ENCODE results near the gene DDAH1. TPM values are rescaled to one million over a fixed set of nuclear protein-coding genes. Genes with fewer than 3 reads are reported as not detected.

Gene DDAH1
- total and polyA plus RNA-seq, 2 experiments from 2014 or later, result 29.4 to 41.7 TPM

GRCh38 chr1:85409516-85409915, 55.4 kb downstream of the DDAH1 start:
- no peak for ATAC-seq
- no peaks in the 10 kb centered on the region for H3F3A ChIP-seq (replicated peaks; ENCODE audit: low read depth)
- H3K36me3 ChIP-seq (ENCODE audit: insufficient read depth), result no peaks in the 10 kb centered on the region
- H3K4me3 ChIP-seq, result no peak overlapping the region
- no peaks in the 10 kb centered on the region for H3K36me3 Mint-ChIP-seq (ENCODE audit: low read depth)
- H3K4me1 Mint-ChIP-seq, result peaks cover 42% of the 10 kb centered on the region
- H2AFZ ChIP-seq, result no peak overlapping the region
- no peaks in the 10 kb centered on the region for H3K27me3 ChIP-seq (ENCODE audit: insufficient read depth)
- no peak overlapping the region for H3K4me2 ChIP-seq
- H3K27me3 Mint-ChIP-seq (ENCODE audit: insufficient read depth, low read depth, poor library complexity), result no peaks in the 10 kb centered on the region
- H4K20me1 ChIP-seq (replicated peaks; ENCODE audit: insufficient read depth), result no peaks in the 10 kb centered on the region
- TF ChIP-seq ZNF114 (CRISPR knock-in tag; IDR thresholded peaks at IDR 0.05), result no peak
- no peak for TF ChIP-seq ZNF462 (CRISPR knock-in tag; IDR thresholded peaks at IDR 0.05)
- TF ChIP-seq ZNF331 (CRISPR knock-in tag; IDR thresholded peaks at IDR 0.05; ENCODE audit: low read depth), result no peak
- no peak for TF ChIP-seq NANOG (IDR thresholded peaks at IDR 0.05; ENCODE audit: borderline replicate concordance)
- no peak for TF ChIP-seq EZH2 (IDR thresholded peaks at IDR 0.05; ENCODE audit: low read depth, unreplicated experiment)
- no peak for TF ChIP-seq CREB1 (CRISPR knock-in tag; IDR thresholded peaks at IDR 0.05; ENCODE audit: low read depth)
- TF ChIP-seq ETS1 (IDR thresholded peaks at IDR 0.05), result no peak
- no peak for TF ChIP-seq POLR2AphosphoS5 (IDR thresholded peaks at IDR 0.05; ENCODE audit: low read depth)
- TF ChIP-seq STAT1 (IDR thresholded peaks at IDR 0.05; ENCODE audit: unreplicated experiment), result no peak
- TF ChIP-seq, protein P1, sequence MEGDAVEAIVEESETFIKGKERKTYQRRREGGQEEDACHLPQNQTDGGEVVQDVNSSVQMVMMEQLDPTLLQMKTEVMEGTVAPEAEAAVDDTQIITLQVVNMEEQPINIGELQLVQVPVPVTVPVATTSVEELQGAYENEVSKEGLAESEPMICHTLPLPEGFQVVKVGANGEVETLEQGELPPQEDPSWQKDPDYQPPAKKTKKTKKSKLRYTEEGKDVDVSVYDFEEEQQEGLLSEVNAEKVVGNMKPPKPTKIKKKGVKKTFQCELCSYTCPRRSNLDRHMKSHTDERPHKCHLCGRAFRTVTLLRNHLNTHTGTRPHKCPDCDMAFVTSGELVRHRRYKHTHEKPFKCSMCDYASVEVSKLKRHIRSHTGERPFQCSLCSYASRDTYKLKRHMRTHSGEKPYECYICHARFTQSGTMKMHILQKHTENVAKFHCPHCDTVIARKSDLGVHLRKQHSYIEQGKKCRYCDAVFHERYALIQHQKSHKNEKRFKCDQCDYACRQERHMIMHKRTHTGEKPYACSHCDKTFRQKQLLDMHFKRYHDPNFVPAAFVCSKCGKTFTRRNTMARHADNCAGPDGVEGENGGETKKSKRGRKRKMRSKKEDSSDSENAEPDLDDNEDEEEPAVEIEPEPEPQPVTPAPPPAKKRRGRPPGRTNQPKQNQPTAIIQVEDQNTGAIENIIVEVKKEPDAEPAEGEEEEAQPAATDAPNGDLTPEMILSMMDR (conservative IDR thresholded peaks at IDR 0.05; ENCODE audit: low read depth in 2 of 2), result no peak
- TF ChIP-seq EZH2phosphoT487 (IDR thresholded peaks at IDR 0.05; ENCODE audit: unreplicated experiment), result no peak
- TF ChIP-seq JUNB (IDR thresholded peaks at IDR 0.05; ENCODE audit: unreplicated experiment), result no peak
- TF ChIP-seq REST (IDR thresholded peaks at IDR 0.05; ENCODE audit: unreplicated experiment), result no peak
- H3K27ac Mint-ChIP-seq, result no peak overlapping the region
- H3K9me3 Mint-ChIP-seq, result no peaks in the 10 kb centered on the region
- H3K4me3 Mint-ChIP-seq, result no peak overlapping the region
- peaks cover 6% of the 10 kb centered on the region; the same call in 1 of the 2 replicates for H3K9me2 ChIP-seq (ENCODE audit: insufficient read depth)
- no peak for DNase-seq (ENCODE audit: low spot score)
- no peak overlapping the region for H3K27ac ChIP-seq (ENCODE audit: low read depth)
- H3K79me2 ChIP-seq (replicated peaks; ENCODE audit: insufficient read depth), result no peaks in the 10 kb centered on the region
- peaks cover 26% of the 10 kb centered on the region; the same call in 1 of the 2 replicates for H3K4me1 ChIP-seq (ENCODE audit: insufficient read depth)

All from GM23338 (cell line).